GM18873 (cell line): ENCODE results near the gene MYL5.
"Not testable (repeated sequence)": the region's sequence is repeated elsewhere in the genome, so short reads cannot be mapped to it uniquely, and the experiment has no call there.

Experiments
- ATAC-seq: cut with Tn5 transposase; IDR thresholded peaks from one replicate; pipeline ENCODE4 v1.9.1; 2021; ENCODE audit warnings: mild to moderate bottlenecking, moderate library complexity, moderate number of reproducible peaks; ENCODE audit not compliant: unreplicated experiment, low FRiP score

Gene MYL5

GRCh38 chr4:722169-722725 lies 47.9 kb downstream of the MYL5 start:
- ATAC-seq = no peak

- ATAC-seq = no peak
Observed at GRCh38 chr4:722851-723360, 48.6 kb downstream of the MYL5 start.

- no peak for ATAC-seq
Observed at GRCh38 chr4:723751-724530, 49.6 kb downstream of the MYL5 start.

GRCh38 chr4:725391-726234 lies 51.3 kb downstream of the MYL5 start:
- no peak for ATAC-seq

- ATAC-seq = no peak
Observed at GRCh38 chr4:726235-726787, 52.0 kb downstream of the MYL5 start.

- ATAC-seq = no peak
Observed at GRCh38 chr4:726838-727237, 52.5 kb downstream of the MYL5 start.

GRCh38 chr4:727576-727975 lies 53.2 kb downstream of the MYL5 start:
- ATAC-seq = no peak

GRCh38 chr4:729336-730315 lies 55.3 kb downstream of the MYL5 start:
- ATAC-seq = no peak

GRCh38 chr4:730511-730910 lies 56.2 kb downstream of the MYL5 start:
- ATAC-seq = no peak

GRCh38 chr4:730946-731904 lies 56.9 kb downstream of the MYL5 start:
- ATAC-seq = not testable (repeated sequence)
